OCI-LY7 (cell line): ENCODE results near the gene SPEM1. TPM values are rescaled to one million over a fixed set of nuclear protein-coding genes. Genes with fewer than 3 reads are reported as not detected.

Experiments used
- BruUV-seq: library from RNA; stranded (reverse); fragments of 400-500 nt; replicated peaks from 2 replicates; lab custom pipeline; 2021; lab: Mats Ljungman, UMichigan
- CTCF ChIA-PET: fragments of 300-600 bp; sonication (Branson Sonifier 250); formaldehyde crosslinking; loops from one replicate; lab custom pipeline; 2022; ENCODE audit warnings: antibody characterized with exemption; ENCODE audit not compliant: unreplicated experiment; lab: Charles Lee
- POLR2A ChIA-PET: fragments of 300-600 bp; sonication (Branson Sonifier 250); formaldehyde crosslinking; loops from one replicate; lab custom pipeline; 2022; ENCODE audit warnings: antibody characterized with exemption; lab: Charles Lee
- DNase-seq: peaks from one replicate; pipeline ENCODE4 v3.0.0-alpha.2; 2015; ENCODE audit warnings: low spot score
- H2AFZ ChIP-seq: fragments of 200-600 bp; sonication (generic), shearing (Covaris generic); 2 replicates; pipeline ENCODE4 v1.6.1; 2014; ENCODE audit warnings: mild to moderate bottlenecking, antibody characterized with exemption, low read length, moderate library complexity
- H3K27ac ChIP-seq: fragments of 200-600 bp; sonication (generic); 2 replicates; pipeline ENCODE4 v1.5.1; 2014; ENCODE audit warnings: mixed run types, low read depth, mild to moderate bottlenecking, moderate library complexity, low read length, inconsistent platforms; ENCODE audit not compliant: poor library complexity, severe bottlenecking
- H3K36me3 ChIP-seq: fragments of 200-600 bp; sonication (generic); 2 replicates; pipeline ENCODE4 v1.6.1; 2014; ENCODE audit warnings: mild to moderate bottlenecking, antibody characterized with exemption, low read length, moderate library complexity, mixed read lengths; ENCODE audit not compliant: insufficient read depth
- H3K4me1 ChIP-seq: fragments of 200-600 bp; sonication (generic); 2 replicates; pipeline ENCODE4 v1.5.1; 2014; ENCODE audit warnings: mild to moderate bottlenecking, low read length; ENCODE audit not compliant: insufficient read depth, poor library complexity, severe bottlenecking
- H3K4me2 ChIP-seq: fragments of 200-600 bp; sonication (generic); 2 replicates; pipeline ENCODE4 v1.6.1; 2014; ENCODE audit warnings: mild to moderate bottlenecking, low read length
- H3K4me3 ChIP-seq: fragments of 200-600 bp; sonication (generic); 2 replicates; pipeline ENCODE4 v1.5.1; 2014; ENCODE audit warnings: mild to moderate bottlenecking, low read depth, low read length; ENCODE audit not compliant: poor library complexity, severe bottlenecking
- H3K79me2 ChIP-seq: fragments of 200-600 bp; sonication (generic); 2 replicates; pipeline ENCODE4 v1.6.1; 2016; ENCODE audit warnings: low read depth, mild to moderate bottlenecking, low read length, moderate library complexity, mixed read lengths; ENCODE audit not compliant: insufficient read depth
- H3K9me2 ChIP-seq: fragments of 200-600 bp; sonication (generic); 2 replicates; pipeline ENCODE4 v1.6.1; 2016; ENCODE audit warnings: mild to moderate bottlenecking, low read length, mixed read lengths; ENCODE audit not compliant: insufficient read depth
- H3K9me3 ChIP-seq: fragments of 200-600 bp; sonication (generic); 2 replicates; pipeline ENCODE4 v1.6.1; 2014; ENCODE audit warnings: mild to moderate bottlenecking, mixed run types, low read length, mixed read lengths
- H4K20me1 ChIP-seq: fragments of 200-600 bp; sonication (generic); 2 replicates; pipeline ENCODE4 v1.6.1; 2014; ENCODE audit warnings: mild to moderate bottlenecking, antibody characterized with exemption, low read length, moderate library complexity, mixed read lengths; ENCODE audit not compliant: insufficient read depth
- EZH2phosphoT487 ChIP-seq: fragments of 200-600 bp; sonication (generic); IDR thresholded peaks from 2 replicates; pipeline ENCODE4 v1.6.1; 2018; ENCODE audit warnings: low read depth, borderline replicate concordance, mild to moderate bottlenecking, mixed run types, antibody characterized with exemption, low read length, moderate library complexity, mixed read lengths
- intact Hi-C: fragments of 100-400 bp; cut with micrococcal nuclease; formaldehyde crosslinking; loops from one replicate; pipeline ENCODE4 v1.10.0; 2022; ENCODE audit not compliant: unreplicated experiment
- total RNA-seq, 2 experiments: library from RNA; depleted of rRNA in 1 of 2; stranded (reverse); fragments of >200 nt in 1 of 2; shearing (Covaris generic) in 1 of 2; gene quantifications; 2 replicates each; pipeline ENCODE4 v1.2.3, GENCODE V29; 2014 to 2022
- TF ChIP-seq, protein P1 (sequence below): fragments of 200-600 bp; sonication (generic); conservative IDR thresholded peaks from 2 replicates; pipeline ENCODE4 v1.5.1; 2014; ENCODE audit warnings: mild to moderate bottlenecking, antibody characterized with exemption, low read length, moderate library complexity, mixed read lengths

SPEM1 gene
- total RNA-seq, 2 experiments from 2014 or later: not detected

DNA sequence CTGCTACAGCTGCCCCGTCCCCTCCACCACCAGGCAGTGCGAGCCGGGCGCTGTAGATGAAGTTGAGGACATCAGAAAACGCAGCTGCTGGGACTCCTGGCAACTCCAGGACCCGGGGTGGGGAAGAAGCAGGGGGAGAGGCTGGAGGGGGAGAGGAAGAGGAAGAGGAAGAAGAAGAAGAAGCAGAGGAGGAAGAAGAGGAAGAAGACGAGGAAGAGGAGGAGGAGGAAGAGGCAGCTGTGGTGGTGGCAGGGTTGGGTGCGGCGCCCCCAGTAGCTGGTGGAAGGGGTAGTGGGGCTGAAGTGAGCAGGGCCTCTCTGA is 46.2 kb downstream of the SPEM1 start:
- POLR2A ChIA-PET: no interaction called here
- Histone ChIP-seq H3K4me1 (peaks cover 15% of the 10 kb centered on the region), H3K79me2 (no peaks in the 10 kb centered on the region), H4K20me1 (no peaks in the 10 kb centered on the region), H3K36me3 (no peaks in the 10 kb centered on the region), H3K4me2 (no peak overlapping the region), H3K9me3 (no peaks in the 10 kb centered on the region), H3K9me2 (no peaks in the 10 kb centered on the region), H3K27ac (no peak overlapping the region), H3K4me3 (no peak overlapping the region), H2AFZ (no peak overlapping the region)
- no peak for DNase-seq
- no TSS peak for BruUV-seq
- TF ChIP-seq EZH2phosphoT487: no peak
- TF ChIP-seq, protein P1, sequence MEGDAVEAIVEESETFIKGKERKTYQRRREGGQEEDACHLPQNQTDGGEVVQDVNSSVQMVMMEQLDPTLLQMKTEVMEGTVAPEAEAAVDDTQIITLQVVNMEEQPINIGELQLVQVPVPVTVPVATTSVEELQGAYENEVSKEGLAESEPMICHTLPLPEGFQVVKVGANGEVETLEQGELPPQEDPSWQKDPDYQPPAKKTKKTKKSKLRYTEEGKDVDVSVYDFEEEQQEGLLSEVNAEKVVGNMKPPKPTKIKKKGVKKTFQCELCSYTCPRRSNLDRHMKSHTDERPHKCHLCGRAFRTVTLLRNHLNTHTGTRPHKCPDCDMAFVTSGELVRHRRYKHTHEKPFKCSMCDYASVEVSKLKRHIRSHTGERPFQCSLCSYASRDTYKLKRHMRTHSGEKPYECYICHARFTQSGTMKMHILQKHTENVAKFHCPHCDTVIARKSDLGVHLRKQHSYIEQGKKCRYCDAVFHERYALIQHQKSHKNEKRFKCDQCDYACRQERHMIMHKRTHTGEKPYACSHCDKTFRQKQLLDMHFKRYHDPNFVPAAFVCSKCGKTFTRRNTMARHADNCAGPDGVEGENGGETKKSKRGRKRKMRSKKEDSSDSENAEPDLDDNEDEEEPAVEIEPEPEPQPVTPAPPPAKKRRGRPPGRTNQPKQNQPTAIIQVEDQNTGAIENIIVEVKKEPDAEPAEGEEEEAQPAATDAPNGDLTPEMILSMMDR: no peak
- CTCF ChIA-PET: no interaction called here
- intact Hi-C loops: no loop called here

DNA sequence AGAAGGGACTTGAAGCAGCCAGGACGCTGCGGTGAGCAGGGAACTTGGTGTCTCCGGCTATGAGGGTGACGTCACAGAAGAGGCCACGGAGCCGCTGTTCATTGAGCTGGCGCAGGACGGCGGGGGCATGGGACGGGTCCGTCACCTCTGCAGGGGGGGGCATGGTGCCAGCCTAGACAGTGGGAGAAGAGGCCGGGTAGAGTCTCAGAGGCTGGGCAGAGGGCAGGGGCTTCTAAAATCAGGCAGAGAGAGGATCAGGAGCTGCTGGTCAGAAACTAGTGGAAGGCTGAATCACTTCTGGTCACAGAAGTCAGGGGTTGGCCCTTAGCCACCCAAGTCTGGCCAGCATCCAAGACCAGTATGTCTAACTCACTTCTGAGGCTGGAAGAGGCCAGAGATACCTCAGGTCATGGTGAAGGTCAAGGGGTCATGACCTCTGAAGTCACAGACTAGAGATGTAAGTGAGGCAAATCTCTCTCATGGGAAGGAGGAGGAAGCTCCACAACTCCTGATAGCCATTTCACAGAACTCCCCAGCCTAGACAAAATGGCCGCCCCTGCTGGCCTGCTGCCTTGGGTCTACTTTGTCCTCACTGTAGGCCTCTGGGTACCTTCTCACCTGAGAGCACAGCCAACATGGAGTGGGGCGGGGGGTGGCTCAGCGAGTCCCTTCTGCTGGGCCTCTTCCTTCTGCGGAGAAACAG is 46.7 kb downstream of the SPEM1 start:
- Histone ChIP-seq H3K27ac (no peak overlapping the region), H3K4me3 (no peak overlapping the region), H3K4me2 (0 out of 2 replicates have a peak overlapping the region, but pooled peaks have one; percentile 37), H3K9me2 (no peaks in the 10 kb centered on the region), H3K36me3 (no peaks in the 10 kb centered on the region), H3K9me3 (no peaks in the 10 kb centered on the region), H4K20me1 (no peaks in the 10 kb centered on the region), H2AFZ (0 out of 2 replicates have a peak overlapping the region, but pooled peaks have one; percentile 5), H3K79me2 (no peaks in the 10 kb centered on the region), H3K4me1 (peaks cover 15% of the 10 kb centered on the region)
- no peak for DNase-seq
- intact Hi-C loops: no loop called here
- ChIA-PET CTCF (no interaction called here), POLR2A (no interaction called here)
- TF ChIP-seq, protein P1: no peak
- TF ChIP-seq EZH2phosphoT487: no peak
- no TSS peak for BruUV-seq

DNA sequence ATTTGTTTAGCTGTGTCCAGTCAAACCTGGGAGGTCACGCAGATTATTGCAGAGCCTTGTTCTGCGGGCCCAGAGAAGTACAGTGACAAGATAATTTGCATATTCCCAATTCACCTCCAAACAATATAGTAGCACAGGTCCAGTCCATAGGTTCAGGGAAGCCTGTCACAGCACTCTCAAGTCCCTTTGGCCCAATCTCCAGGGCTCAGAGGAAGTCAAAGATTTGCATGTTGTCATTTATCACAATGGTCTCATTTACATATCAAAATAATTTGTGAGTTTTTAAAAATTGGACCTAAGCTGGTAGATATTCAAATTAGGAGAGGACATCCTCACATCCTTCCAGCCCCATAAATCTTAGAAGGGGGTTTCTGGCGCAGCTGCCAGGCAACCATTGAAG is 47.4 kb downstream of the SPEM1 start:
- H3K4me3 ChIP-seq: no peak overlapping the region

More for the DNA sequence above, 47.4 kb downstream of the SPEM1 start:
- Histone ChIP-seq H4K20me1 (no peaks in the 10 kb centered on the region), H3K36me3 (no peaks in the 10 kb centered on the region), H3K79me2 (no peaks in the 10 kb centered on the region), H3K27ac (no peak overlapping the region), H2AFZ (0 out of 2 replicates have a peak overlapping the region, but pooled peaks have one; percentile 5), H3K4me2 (peak overlapping the region; percentile 37; the same call in 1 of the 2 replicates), H3K9me2 (no peaks in the 10 kb centered on the region), H3K4me1 (peaks cover 15% of the 10 kb centered on the region), H3K9me3 (no peaks in the 10 kb centered on the region)
- ChIA-PET CTCF (no interaction called here), POLR2A (no interaction called here)
- TF ChIP-seq, protein P1: no peak
- no peak for TF ChIP-seq EZH2phosphoT487
- no TSS peak for BruUV-seq
- intact Hi-C loops: no loop called here
- no peak for DNase-seq
